Coronary artery (tissue), 2 donors: ENCODE data around the gene PTRH1.
A peak's percentile ranks its signal among the peaks of the same experiment; 100 is the strongest.

Experiments
- DNase-seq: peaks from one replicate; pipeline ENCODE4 v3.0.0-alpha.2; 2017; ENCODE audit warnings: low spot score
- H3K27ac ChIP-seq, 2 donors: fragments of 200-600 bp; sonication (generic); one replicate each; pipeline ENCODE4 v1.5.1; 2016 to 2019
- H3K4me3 ChIP-seq: fragments of 200-600 bp; sonication (generic); 2 replicates; pipeline ENCODE4 v1.5.1; 2016; ENCODE audit warnings: mild to moderate bottlenecking, moderate library complexity
- TF ChIP-seq, protein P1 (sequence below): fragments of 200-600 bp; sonication (generic); IDR thresholded peaks from one replicate; pipeline ENCODE4 v1.5.1; 2019; ENCODE audit warnings: antibody characterized with exemption

Gene PTRH1

GRCh38 chr9:127756233-127756632 is 40.8 kb upstream of the PTRH1 start:
- Histone ChIP-seq H3K27ac (no peak overlapping the region), H3K4me3 (no peak overlapping the region)
- TF ChIP-seq, protein P1, sequence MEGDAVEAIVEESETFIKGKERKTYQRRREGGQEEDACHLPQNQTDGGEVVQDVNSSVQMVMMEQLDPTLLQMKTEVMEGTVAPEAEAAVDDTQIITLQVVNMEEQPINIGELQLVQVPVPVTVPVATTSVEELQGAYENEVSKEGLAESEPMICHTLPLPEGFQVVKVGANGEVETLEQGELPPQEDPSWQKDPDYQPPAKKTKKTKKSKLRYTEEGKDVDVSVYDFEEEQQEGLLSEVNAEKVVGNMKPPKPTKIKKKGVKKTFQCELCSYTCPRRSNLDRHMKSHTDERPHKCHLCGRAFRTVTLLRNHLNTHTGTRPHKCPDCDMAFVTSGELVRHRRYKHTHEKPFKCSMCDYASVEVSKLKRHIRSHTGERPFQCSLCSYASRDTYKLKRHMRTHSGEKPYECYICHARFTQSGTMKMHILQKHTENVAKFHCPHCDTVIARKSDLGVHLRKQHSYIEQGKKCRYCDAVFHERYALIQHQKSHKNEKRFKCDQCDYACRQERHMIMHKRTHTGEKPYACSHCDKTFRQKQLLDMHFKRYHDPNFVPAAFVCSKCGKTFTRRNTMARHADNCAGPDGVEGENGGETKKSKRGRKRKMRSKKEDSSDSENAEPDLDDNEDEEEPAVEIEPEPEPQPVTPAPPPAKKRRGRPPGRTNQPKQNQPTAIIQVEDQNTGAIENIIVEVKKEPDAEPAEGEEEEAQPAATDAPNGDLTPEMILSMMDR = no peak
- no peak for DNase-seq

DNA sequence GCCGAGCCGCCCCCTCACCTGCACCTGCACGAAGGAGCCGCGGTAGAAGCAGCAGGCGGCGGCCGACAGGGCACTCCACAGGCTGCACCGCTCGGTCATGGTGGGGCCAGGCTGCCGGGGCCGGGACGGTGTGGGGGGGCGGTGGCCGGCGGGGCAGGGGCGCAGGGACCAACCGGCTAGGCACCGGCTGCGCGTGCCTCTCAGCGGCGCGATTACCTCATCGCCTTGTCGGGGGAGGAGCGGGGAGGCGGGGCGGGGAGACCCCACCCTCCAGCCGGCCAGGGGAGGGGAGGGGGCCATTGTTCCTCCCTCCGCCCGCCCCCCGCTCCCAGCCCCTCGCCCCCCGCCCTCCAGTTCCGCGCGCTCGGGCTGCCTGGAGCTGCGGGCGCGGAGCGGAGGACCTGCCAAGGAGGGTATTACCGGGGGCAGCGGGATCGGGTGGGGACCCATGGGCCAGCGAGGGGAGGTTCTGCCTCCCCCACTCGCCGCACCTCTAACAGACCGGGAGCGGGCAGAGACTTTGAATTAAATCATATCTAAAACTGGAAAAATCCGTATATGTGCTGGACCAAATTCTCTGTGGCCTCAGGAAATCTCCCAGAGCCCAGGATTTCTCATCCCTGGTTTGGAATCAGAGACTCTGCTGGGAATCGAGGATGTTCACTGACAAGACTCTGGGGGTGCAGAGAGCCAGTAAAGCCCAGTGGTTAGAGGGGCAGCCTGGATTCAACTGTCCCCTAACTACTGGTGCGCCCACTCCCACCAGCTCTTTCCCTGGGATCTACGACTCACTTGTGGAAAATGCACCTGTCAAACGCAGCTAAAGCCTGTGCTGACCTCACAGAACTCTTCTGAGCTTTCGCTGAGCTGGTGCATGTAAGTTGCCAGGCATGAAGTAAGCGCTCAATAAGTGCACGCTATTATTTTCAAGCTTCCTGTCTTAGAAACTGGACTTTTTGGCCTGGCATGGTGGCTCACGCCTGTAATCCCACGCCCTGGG is 39.9 kb upstream of the PTRH1 start:
- DNase-seq = no peak
- Histone ChIP-seq H3K27ac (peak overlapping the region in 1 of 2 donors; percentile 22), H3K4me3 (peak overlapping the region; percentile 50)
- TF ChIP-seq, protein P1 = no peak

- no peak for DNase-seq
- Histone ChIP-seq H3K4me3 (peak overlapping the region; percentile 50), H3K27ac (peak overlapping the region in 1 of 2 donors; percentile 22)
- TF ChIP-seq, protein P1 = no peak
Observed at GRCh38 chr9:127754099-127755060, 38.9 kb upstream of the PTRH1 start.

- Histone ChIP-seq H3K27ac (no peak overlapping the region), H3K4me3 (no peak overlapping the region)
- TF ChIP-seq, protein P1 = no peak
- no peak for DNase-seq
Observed at GRCh38 chr9:127753622-127754021, 38.2 kb upstream of the PTRH1 start.

GRCh38 chr9:127753148-127753547 is 37.7 kb upstream of the PTRH1 start:
- no peak for DNase-seq

GRCh38 chr9:127751269-127752054 is 36.0 kb upstream of the PTRH1 start:
- TF ChIP-seq, protein P1 = no peak
- Histone ChIP-seq H3K4me3 (no peak overlapping the region), H3K27ac (no peak overlapping the region)
- DNase-seq = no peak

More at GRCh38 chr9:127753148-127753547, 37.7 kb upstream of the PTRH1 start:
- no peak overlapping the region for H3K4me3 ChIP-seq
- TF ChIP-seq, protein P1 = no peak
- H3K27ac ChIP-seq = no peak overlapping the region
